Glutamatergic neuron (in vitro differentiated cells): ENCODE measurements around the gene LSM4. TPM values are rescaled to one million over a fixed set of nuclear protein-coding genes. Genes with fewer than 3 reads are reported as not detected.
"Not testable (repeated sequence)": the region's sequence is repeated elsewhere in the genome, so short reads cannot be mapped to it uniquely, and the experiment has no call there.

Source experiments
- DNase-seq: peaks from one replicate; pipeline ENCODE4 v3.0.0; 2022
- H3K27ac Mint-ChIP-seq: one replicate; pipeline ENCODE4 v1.8.0; 2020; ENCODE audit warnings: mild to moderate bottlenecking, mixed read lengths, inconsistent platforms; ENCODE audit not compliant: unreplicated experiment
- H3K27me3 Mint-ChIP-seq: one replicate; pipeline ENCODE4 v1.8.0; 2020; ENCODE audit warnings: mild to moderate bottlenecking, moderate library complexity, mixed read lengths, inconsistent platforms; ENCODE audit not compliant: unreplicated experiment
- H3K36me3 Mint-ChIP-seq: one replicate; pipeline ENCODE4 v1.8.0; 2020; ENCODE audit warnings: mild to moderate bottlenecking, mixed read lengths, inconsistent platforms; ENCODE audit not compliant: unreplicated experiment
- H3K4me1 Mint-ChIP-seq: one replicate; pipeline ENCODE4 v1.8.0; 2020; ENCODE audit warnings: mild to moderate bottlenecking, low read depth, mixed read lengths, inconsistent platforms; ENCODE audit not compliant: unreplicated experiment
- H3K4me3 Mint-ChIP-seq: one replicate; pipeline ENCODE4 v1.8.0; 2020; ENCODE audit warnings: mild to moderate bottlenecking, mixed read lengths, inconsistent platforms; ENCODE audit not compliant: unreplicated experiment
- H3K9me3 Mint-ChIP-seq: one replicate; pipeline ENCODE4 v1.8.0; 2020; ENCODE audit warnings: mild to moderate bottlenecking, moderate library complexity, mixed read lengths, inconsistent platforms; ENCODE audit not compliant: unreplicated experiment
- total RNA-seq: library from RNA; stranded (reverse); fragmentation: NEBNext Ultra II Directional; extraction: Animal tissue kit (Norgen Biotek cat#: 25700); gene quantifications from one replicate; pipeline ENCODE4 v1.2.1, GENCODE V29; 2021; ENCODE audit not compliant: unreplicated experiment
- TF ChIP-seq, protein P1 (sequence below): fragments of 200-600 bp; sonication (generic); IDR thresholded peaks from one replicate; pipeline ENCODE4 v1.5.0; 2021; ENCODE audit not compliant: partially characterized antibody, unreplicated experiment

The LSM4 gene
- total RNA-seq, 1 donor from 2014 or later, result 137 TPM

DNA sequence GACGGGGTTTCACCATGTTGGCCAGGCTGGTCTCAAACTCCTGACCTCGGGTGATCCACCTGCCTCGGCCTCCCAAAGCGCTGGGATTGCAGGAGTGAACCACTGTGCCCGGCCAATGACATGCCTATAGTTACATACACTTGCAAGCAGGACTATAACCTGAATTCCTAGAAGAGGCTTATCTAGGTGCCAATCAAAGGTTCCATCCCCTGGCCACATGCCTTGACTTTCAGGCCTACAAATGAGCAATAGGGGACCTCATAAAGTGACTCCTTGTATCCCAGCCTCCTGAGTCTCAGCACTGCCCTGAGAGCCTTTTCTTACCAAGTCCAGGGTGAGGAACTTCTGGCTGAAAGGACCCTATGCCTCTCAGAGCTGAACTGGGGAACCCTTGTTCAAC is 3.9 kb upstream of the LSM4 start:
- peaks cover 3% of the 10 kb centered on the region for H3K27me3 Mint-ChIP-seq
- TF ChIP-seq, protein P1, sequence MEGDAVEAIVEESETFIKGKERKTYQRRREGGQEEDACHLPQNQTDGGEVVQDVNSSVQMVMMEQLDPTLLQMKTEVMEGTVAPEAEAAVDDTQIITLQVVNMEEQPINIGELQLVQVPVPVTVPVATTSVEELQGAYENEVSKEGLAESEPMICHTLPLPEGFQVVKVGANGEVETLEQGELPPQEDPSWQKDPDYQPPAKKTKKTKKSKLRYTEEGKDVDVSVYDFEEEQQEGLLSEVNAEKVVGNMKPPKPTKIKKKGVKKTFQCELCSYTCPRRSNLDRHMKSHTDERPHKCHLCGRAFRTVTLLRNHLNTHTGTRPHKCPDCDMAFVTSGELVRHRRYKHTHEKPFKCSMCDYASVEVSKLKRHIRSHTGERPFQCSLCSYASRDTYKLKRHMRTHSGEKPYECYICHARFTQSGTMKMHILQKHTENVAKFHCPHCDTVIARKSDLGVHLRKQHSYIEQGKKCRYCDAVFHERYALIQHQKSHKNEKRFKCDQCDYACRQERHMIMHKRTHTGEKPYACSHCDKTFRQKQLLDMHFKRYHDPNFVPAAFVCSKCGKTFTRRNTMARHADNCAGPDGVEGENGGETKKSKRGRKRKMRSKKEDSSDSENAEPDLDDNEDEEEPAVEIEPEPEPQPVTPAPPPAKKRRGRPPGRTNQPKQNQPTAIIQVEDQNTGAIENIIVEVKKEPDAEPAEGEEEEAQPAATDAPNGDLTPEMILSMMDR, result no peak
- H3K4me3 Mint-ChIP-seq, result no peak overlapping the region
- DNase-seq, result no peak
- peaks cover 5% of the 10 kb centered on the region for H3K9me3 Mint-ChIP-seq
- no peak overlapping the region for H3K27ac Mint-ChIP-seq
- H3K4me1 Mint-ChIP-seq, result peaks cover 15% of the 10 kb centered on the region
- no peaks in the 10 kb centered on the region for H3K36me3 Mint-ChIP-seq

GRCh38 chr19:18324373-18324731 is 1.5 kb upstream of the LSM4 start:
- H3K27ac Mint-ChIP-seq, result peak overlapping the region; percentile 96

DNA sequence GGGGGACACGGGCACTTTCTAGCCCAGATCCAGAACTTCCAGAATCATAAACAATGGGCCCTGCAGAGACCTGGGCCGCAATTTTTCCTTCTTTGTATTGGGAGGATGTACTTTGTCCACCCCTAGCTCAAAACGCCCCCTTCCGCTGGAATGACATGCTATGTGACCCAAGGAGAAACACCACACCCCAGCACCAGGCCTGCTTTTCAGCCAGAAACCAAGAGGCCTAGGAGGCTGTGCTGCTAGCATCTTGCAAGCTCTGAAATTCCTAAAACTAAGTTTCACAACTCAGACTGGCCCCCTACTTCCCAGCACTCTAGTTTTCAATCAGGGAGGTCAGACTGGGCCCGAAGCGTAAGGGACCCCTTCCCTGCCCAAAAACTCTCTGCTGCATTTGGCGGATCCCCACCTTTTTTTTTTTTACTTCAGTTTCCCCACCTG is 538 bp downstream of the LSM4 start:
- peak overlapping the region; percentile 93 for H3K4me3 Mint-ChIP-seq
- TF ChIP-seq, protein P1, result no peak
- peak overlapping the region; percentile 89 for H3K27ac Mint-ChIP-seq
- peaks cover 5% of the 10 kb centered on the region for H3K27me3 Mint-ChIP-seq
- peak; percentile 70 for DNase-seq
- H3K9me3 Mint-ChIP-seq, result peaks cover 6% of the 10 kb centered on the region
- peaks cover 22% of the 10 kb centered on the region for H3K4me1 Mint-ChIP-seq
- no peaks in the 10 kb centered on the region for H3K36me3 Mint-ChIP-seq

More at GRCh38 chr19:18324373-18324731, 1.5 kb upstream of the LSM4 start:
- H3K36me3 Mint-ChIP-seq, H3K9me3 Mint-ChIP-seq, DNase-seq, H3K4me3 Mint-ChIP-seq, H3K27me3 Mint-ChIP-seq: not testable (repeated sequence)
- peaks cover 22% of the 10 kb centered on the region for H3K4me1 Mint-ChIP-seq

GRCh38 chr19:18321734-18322102 is 1.2 kb downstream of the LSM4 start:
- Mint-ChIP-seq H3K9me3 (peaks cover 6% of the 10 kb centered on the region), H3K27ac (peak overlapping the region; percentile 89), H3K4me1 (peaks cover 22% of the 10 kb centered on the region), H3K4me3 (peak overlapping the region; percentile 93), H3K36me3 (no peaks in the 10 kb centered on the region), H3K27me3 (peaks cover 5% of the 10 kb centered on the region)
- TF ChIP-seq, protein P1, result no peak
- no peak for DNase-seq

- Mint-ChIP-seq H3K27me3 (peaks cover 5% of the 10 kb centered on the region), H3K4me1 (peaks cover 22% of the 10 kb centered on the region), H3K27ac (peak overlapping the region; percentile 89), H3K9me3 (peaks cover 6% of the 10 kb centered on the region), H3K4me3 (peak overlapping the region; percentile 93), H3K36me3 (no peaks in the 10 kb centered on the region)
- TF ChIP-seq, protein P1, result no peak
- DNase-seq, result no peak
Measured at GRCh38 chr19:18320865-18321733, 1.8 kb downstream of the LSM4 start.
